Panc1 (cell line): ENCODE results near the gene PPHLN1. TPM values are rescaled to one million over a fixed set of nuclear protein-coding genes. Genes with fewer than 3 reads are reported as not detected.

Source experiments
- ATAC-seq: fragments of 200-7000 bp; cut with Tn5 transposase; 2 replicates; pipeline ENCODE4 v1.9.1; 2020; ENCODE audit warnings: mild to moderate bottlenecking, moderate library complexity
- BruUV-seq: library from RNA; stranded (reverse); fragments of 400-500 nt; replicated peaks from 2 replicates; lab custom pipeline; 2021; lab: Mats Ljungman, UMichigan
- CTCF ChIA-PET: fragments of 300-600 bp; sonication (Branson Sonifier 250); formaldehyde crosslinking; loops from one replicate; lab custom pipeline; 2022; ENCODE audit warnings: antibody characterized with exemption; lab: Charles Lee
- POLR2A ChIA-PET: fragments of 300-600 bp; sonication (Branson Sonifier 250); formaldehyde crosslinking; loops from one replicate; lab custom pipeline; 2022; ENCODE audit warnings: antibody characterized with exemption; lab: Charles Lee
- DNase-seq: peaks from one replicate; pipeline ENCODE4 v3.0.0-alpha.2; 2010; ENCODE audit warnings: low read depth, low spot score
- H3K27ac ChIP-seq: 2 replicates; pipeline ENCODE4 v1.5.1; 2011; ENCODE audit warnings: mild to moderate bottlenecking, low read length, inconsistent platforms
- H3K27me3 ChIP-seq: fragments of 200-500 bp; sonication (Bioruptor generic); 2 replicates; pipeline ENCODE4 v1.6.0; 2014; ENCODE audit warnings: low read length, inconsistent platforms; ENCODE audit not compliant: control insufficient read depth, insufficient read depth
- H3K36me3 ChIP-seq: fragments of 200-500 bp; sonication (Bioruptor generic); 2 replicates; pipeline ENCODE4 v1.5.1; 2014; ENCODE audit warnings: inconsistent platforms, mild to moderate bottlenecking, low read length, moderate library complexity; ENCODE audit not compliant: control insufficient read depth, insufficient read depth
- H3K4me1 ChIP-seq: 2 replicates; pipeline ENCODE4 v1.5.1; 2011; ENCODE audit warnings: inconsistent platforms, mild to moderate bottlenecking, low read length, moderate library complexity; ENCODE audit not compliant: control insufficient read depth, insufficient read depth
- H3K4me3 ChIP-seq, 2 experiments: 2 replicates each; pipeline ENCODE4 v1.5.1; 2011 to 2012; ENCODE audit warnings: low read depth in 2 of 2, low read length in 2 of 2, mild to moderate bottlenecking in 2 of 2, inconsistent platforms in 1 of 2, moderate library complexity in 1 of 2
- H3K9me3 ChIP-seq: fragments of 200-500 bp; sonication (Bioruptor generic); 2 replicates; pipeline ENCODE4 v1.5.1; 2014; ENCODE audit warnings: low read depth, mild to moderate bottlenecking, inconsistent platforms, low read length, moderate library complexity; ENCODE audit not compliant: control insufficient read depth, insufficient read depth
- POLR2AphosphoS5 ChIP-seq: IDR thresholded peaks from 2 replicates; pipeline ENCODE4 v1.6.1; 2012; ENCODE audit warnings: mild to moderate bottlenecking, low read depth, low read length, moderate library complexity
- SIN3A ChIP-seq: IDR thresholded peaks from 2 replicates; pipeline ENCODE4 v1.6.1; 2012; ENCODE audit warnings: low read depth, mild to moderate bottlenecking, low read length, moderate library complexity, borderline replicate concordance; ENCODE audit not compliant: insufficient read depth
- TCF7L2 ChIP-seq: IDR thresholded peaks from 2 replicates; pipeline ENCODE4 v1.6.1; 2011; ENCODE audit warnings: mild to moderate bottlenecking, low read depth, low read length, inconsistent platforms
- in situ Hi-C: cut with HindIII; loops from 2 replicates; pipeline ENCODE4 v1.10.0; 2016; ENCODE audit warnings: low sequenced_read_pairs, low pct_unique_long_range_greater_than_20kb
- intact Hi-C: fragments of 100-400 bp; cut with micrococcal nuclease; formaldehyde crosslinking; loops from one replicate; pipeline ENCODE4 v1.10.0; 2022; ENCODE audit not compliant: unreplicated experiment
- total RNA-seq: library from RNA; stranded (reverse); gene quantifications from one replicate; pipeline ENCODE4 v1.2.1, GENCODE V29; 2021; ENCODE audit not compliant: unreplicated experiment
- TF ChIP-seq, protein P1 (sequence below): fragments of 450-650 bp; IDR thresholded peaks from 2 replicates; pipeline ENCODE4 v1.5.1; 2017; ENCODE audit warnings: mild to moderate bottlenecking
- TF ChIP-seq, protein P2 (sequence below), 2 experiments: IDR thresholded peaks; 2 replicates each; pipeline ENCODE4 v1.6.1; 2011 to 2012; ENCODE audit warnings: low read depth in 2 of 2, control low read depth in 1 of 2, low read length in 1 of 2, mild to moderate bottlenecking in 1 of 2, moderate library complexity in 1 of 2; ENCODE audit not compliant: insufficient read depth in 1 of 2

PPHLN1 gene
- total RNA-seq, 1 experiment from 2014 or later, result 56.5 TPM

- no peak overlapping the region for H3K27ac ChIP-seq
Measured at GRCh38 chr12:42474391-42474790, 148.4 kb downstream of the PPHLN1 start.

GRCh38 chr12:42475106-42475505, 149.1 kb downstream of the PPHLN1 start:
- H3K9me3 ChIP-seq, result no peaks in the 10 kb centered on the region
- no TSS peak for BruUV-seq
- CTCF ChIA-PET, result no interaction called here
- TF ChIP-seq SIN3A (no peak), TCF7L2 (no peak), POLR2AphosphoS5 (no peak)
- TF ChIP-seq, protein P1, sequence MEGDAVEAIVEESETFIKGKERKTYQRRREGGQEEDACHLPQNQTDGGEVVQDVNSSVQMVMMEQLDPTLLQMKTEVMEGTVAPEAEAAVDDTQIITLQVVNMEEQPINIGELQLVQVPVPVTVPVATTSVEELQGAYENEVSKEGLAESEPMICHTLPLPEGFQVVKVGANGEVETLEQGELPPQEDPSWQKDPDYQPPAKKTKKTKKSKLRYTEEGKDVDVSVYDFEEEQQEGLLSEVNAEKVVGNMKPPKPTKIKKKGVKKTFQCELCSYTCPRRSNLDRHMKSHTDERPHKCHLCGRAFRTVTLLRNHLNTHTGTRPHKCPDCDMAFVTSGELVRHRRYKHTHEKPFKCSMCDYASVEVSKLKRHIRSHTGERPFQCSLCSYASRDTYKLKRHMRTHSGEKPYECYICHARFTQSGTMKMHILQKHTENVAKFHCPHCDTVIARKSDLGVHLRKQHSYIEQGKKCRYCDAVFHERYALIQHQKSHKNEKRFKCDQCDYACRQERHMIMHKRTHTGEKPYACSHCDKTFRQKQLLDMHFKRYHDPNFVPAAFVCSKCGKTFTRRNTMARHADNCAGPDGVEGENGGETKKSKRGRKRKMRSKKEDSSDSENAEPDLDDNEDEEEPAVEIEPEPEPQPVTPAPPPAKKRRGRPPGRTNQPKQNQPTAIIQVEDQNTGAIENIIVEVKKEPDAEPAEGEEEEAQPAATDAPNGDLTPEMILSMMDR, result no peak
- TF ChIP-seq, protein P2, sequence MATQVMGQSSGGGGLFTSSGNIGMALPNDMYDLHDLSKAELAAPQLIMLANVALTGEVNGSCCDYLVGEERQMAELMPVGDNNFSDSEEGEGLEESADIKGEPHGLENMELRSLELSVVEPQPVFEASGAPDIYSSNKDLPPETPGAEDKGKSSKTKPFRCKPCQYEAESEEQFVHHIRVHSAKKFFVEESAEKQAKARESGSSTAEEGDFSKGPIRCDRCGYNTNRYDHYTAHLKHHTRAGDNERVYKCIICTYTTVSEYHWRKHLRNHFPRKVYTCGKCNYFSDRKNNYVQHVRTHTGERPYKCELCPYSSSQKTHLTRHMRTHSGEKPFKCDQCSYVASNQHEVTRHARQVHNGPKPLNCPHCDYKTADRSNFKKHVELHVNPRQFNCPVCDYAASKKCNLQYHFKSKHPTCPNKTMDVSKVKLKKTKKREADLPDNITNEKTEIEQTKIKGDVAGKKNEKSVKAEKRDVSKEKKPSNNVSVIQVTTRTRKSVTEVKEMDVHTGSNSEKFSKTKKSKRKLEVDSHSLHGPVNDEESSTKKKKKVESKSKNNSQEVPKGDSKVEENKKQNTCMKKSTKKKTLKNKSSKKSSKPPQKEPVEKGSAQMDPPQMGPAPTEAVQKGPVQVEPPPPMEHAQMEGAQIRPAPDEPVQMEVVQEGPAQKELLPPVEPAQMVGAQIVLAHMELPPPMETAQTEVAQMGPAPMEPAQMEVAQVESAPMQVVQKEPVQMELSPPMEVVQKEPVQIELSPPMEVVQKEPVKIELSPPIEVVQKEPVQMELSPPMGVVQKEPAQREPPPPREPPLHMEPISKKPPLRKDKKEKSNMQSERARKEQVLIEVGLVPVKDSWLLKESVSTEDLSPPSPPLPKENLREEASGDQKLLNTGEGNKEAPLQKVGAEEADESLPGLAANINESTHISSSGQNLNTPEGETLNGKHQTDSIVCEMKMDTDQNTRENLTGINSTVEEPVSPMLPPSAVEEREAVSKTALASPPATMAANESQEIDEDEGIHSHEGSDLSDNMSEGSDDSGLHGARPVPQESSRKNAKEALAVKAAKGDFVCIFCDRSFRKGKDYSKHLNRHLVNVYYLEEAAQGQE (IDR thresholded peaks at IDR 0.05; ENCODE audit: insufficient read depth in 1 of 2, low read depth in 2 of 2, low read length in 1 of 2), result no peak
- DNase-seq (no peak), ATAC-seq (no peak)
- no peaks in the 10 kb centered on the region for H3K27me3 ChIP-seq
- H3K36me3 ChIP-seq, result no peaks in the 10 kb centered on the region
- in situ Hi-C loops (no loop called here), intact Hi-C loops (no loop called here)
- POLR2A ChIA-PET, result no interaction called here
- H3K4me1 ChIP-seq, result peaks cover 7% of the 10 kb centered on the region; the same call in 1 of the 2 replicates
- no peak overlapping the region for H3K27ac ChIP-seq
- H3K4me3 ChIP-seq, result no peak overlapping the region

More at GRCh38 chr12:42474391-42474790, 148.4 kb downstream of the PPHLN1 start:
- peaks cover 7% of the 10 kb centered on the region; the same call in 1 of the 2 replicates for H3K4me1 ChIP-seq
- DNase-seq (peak; percentile 18), ATAC-seq (no peak)
- ChIA-PET CTCF (no interaction called here), POLR2A (no interaction called here)
- H3K9me3 ChIP-seq, result no peaks in the 10 kb centered on the region
- BruUV-seq, result no TSS peak
- H3K4me3 ChIP-seq, result no peak overlapping the region
- in situ Hi-C loops (no loop called here), intact Hi-C loops (no loop called here)
- H3K27me3 ChIP-seq, result no peaks in the 10 kb centered on the region
- TF ChIP-seq, protein P1, result no peak
- TF ChIP-seq SIN3A, result no peak
- TF ChIP-seq TCF7L2, result no peak
- no peak for TF ChIP-seq POLR2AphosphoS5
- TF ChIP-seq, protein P2 (IDR thresholded peaks at IDR 0.05; ENCODE audit: insufficient read depth in 1 of 2, low read depth in 2 of 2, low read length in 1 of 2), result no peak
- H3K36me3 ChIP-seq, result no peaks in the 10 kb centered on the region
